ENCODE results near the gene PCGF2.

The PCGF2 gene

GRCh38 chr17:38751144-38751807, 3.1 kb upstream of the PCGF2 start (continued):
- TF ChIP-seq ZNF148 (tag by site-specific recombination; IDR thresholded peaks at IDR 0.05; ENCODE audit: borderline replicate concordance): no peak
- no peak for TF ChIP-seq ZNF223 (tag by site-specific recombination; IDR thresholded peaks at IDR 0.05)
- TF ChIP-seq ZNF157 (tag by site-specific recombination; IDR thresholded peaks at IDR 0.05): no peak
- TF ChIP-seq ZBTB8A (tag by site-specific recombination; IDR thresholded peaks at IDR 0.05): no peak
- no peak; the same call in 1 of the 2 replicates for TF ChIP-seq ZFP37 (tag by site-specific recombination; IDR thresholded peaks at IDR 0.05)
- no peak for TF ChIP-seq ZNF777 (tag by site-specific recombination; IDR thresholded peaks at IDR 0.05; ENCODE audit: borderline replicate concordance)
- no peak for TF ChIP-seq BCL11B (tag by site-specific recombination; IDR thresholded peaks at IDR 0.05; ENCODE audit: low read depth)
- no peak for TF ChIP-seq ZNF785 (tag by site-specific recombination; IDR thresholded peaks at IDR 0.05)
- no peak for TF ChIP-seq ZBTB20 (tag by site-specific recombination; IDR thresholded peaks at IDR 0.05)
- no peak for TF ChIP-seq ZNF394 (tag by site-specific recombination; IDR thresholded peaks at IDR 0.05; ENCODE audit: borderline replicate concordance)
- no peak for TF ChIP-seq ZNF704 (tag by site-specific recombination; IDR thresholded peaks at IDR 0.05)
- peak; percentile 80 for TF ChIP-seq ZBTB11 (tag by site-specific recombination; conservative IDR thresholded peaks at IDR 0.05; ENCODE audit: low read depth)
- TF ChIP-seq ZNF580 (tag by site-specific recombination; IDR thresholded peaks at IDR 0.05): no peak
- peak; percentile 95 for TF ChIP-seq PRDM1 (tag by site-specific recombination; IDR thresholded peaks at IDR 0.05)
- TF ChIP-seq PBX3 (CRISPR knock-in tag; IDR thresholded peaks at IDR 0.05): no peak
- TF ChIP-seq ZNF629 (tag by site-specific recombination; IDR thresholded peaks at IDR 0.05): no peak
- no peak for TF ChIP-seq HOXC10 (CRISPR knock-in tag; IDR thresholded peaks at IDR 0.05)
- no peak for TF ChIP-seq HOXA7 (CRISPR knock-in tag; IDR thresholded peaks at IDR 0.05; ENCODE audit: borderline replicate concordance)
- no peak for TF ChIP-seq FEZF1 (tag by site-specific recombination; IDR thresholded peaks at IDR 0.05)
- TF ChIP-seq ZSCAN5A (tag by site-specific recombination; IDR thresholded peaks at IDR 0.05): no peak
- no peak for TF ChIP-seq KLF1 (tag by site-specific recombination; IDR thresholded peaks at IDR 0.05)
- no peak for TF ChIP-seq ZNF792 (tag by site-specific recombination; IDR thresholded peaks at IDR 0.05)
- no peak for TF ChIP-seq ZNF791 (tag by site-specific recombination; IDR thresholded peaks at IDR 0.05)
- peak; percentile 71; the same call in 1 of the 2 replicates for TF ChIP-seq SCRT1 (tag by site-specific recombination; IDR thresholded peaks at IDR 0.05; ENCODE audit: borderline replicate concordance)
- no peak for TF ChIP-seq GLIS2 (tag by site-specific recombination; IDR thresholded peaks at IDR 0.05)
- no peak for TF ChIP-seq ZNF692 (tag by site-specific recombination; IDR thresholded peaks at IDR 0.05)
- TF ChIP-seq EGR2 (tag by site-specific recombination; IDR thresholded peaks at IDR 0.05; ENCODE audit: low read depth): no peak
